ENCODE measurements around the gene ARRDC1. TPM values are rescaled to one million over a fixed set of nuclear protein-coding genes. Genes with fewer than 3 reads are reported as not detected.

The ARRDC1 gene
- total and polyA plus RNA-seq, 9 of the 15 experiments (the other 6 are each of a cell fraction or from before 2014, with no cell fraction given), result 0.21 to 45.3 (median 18.6) TPM

DNA sequence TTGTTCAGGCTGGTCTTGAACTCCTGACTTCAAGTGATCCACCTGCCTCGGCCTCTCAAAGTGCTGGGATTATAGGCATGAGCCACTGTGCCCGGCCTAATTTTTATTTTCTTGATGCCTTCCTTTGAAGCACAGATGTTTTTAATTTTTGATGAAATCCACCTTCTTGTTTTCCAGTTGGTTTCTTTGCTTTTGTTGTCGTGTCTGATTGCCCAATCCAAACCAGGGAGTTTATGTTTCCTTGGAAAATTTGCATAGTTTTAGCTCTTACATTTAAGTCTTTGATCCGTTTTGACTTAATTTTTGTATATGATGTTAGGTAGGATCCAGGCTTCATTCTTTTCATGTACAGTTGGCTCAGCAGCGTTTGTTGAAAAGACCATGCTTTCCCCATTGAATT is 28.5 kb downstream of the ARRDC1 start:
- intact Hi-C loops (cut with micrococcal nuclease) (no loop called here), in situ Hi-C loops (cut with MboI) (no loop called here)
- H3K27me3 ChIP-seq (ENCODE audit: control insufficient read depth in 2 of 2, insufficient read depth in 2 of 2, low read length in 2 of 2), result no peaks in the 10 kb centered on the region
- TF ChIP-seq BCOR (IDR thresholded peaks at IDR 0.05) (no peak), CBX5 (IDR thresholded peaks at IDR 0.05; ENCODE audit: borderline replicate concordance, low read depth) (no peak), CEBPB (tag; IDR thresholded peaks at IDR 0.05) (0 out of 2 replicates have a peak, but pooled peaks have one; percentile 10), SMARCA4 (IDR thresholded peaks at IDR 0.05) (no peak), ZNF174 (CRISPR knock-in tag; IDR thresholded peaks at IDR 0.05) (no peak), POLR2B (IDR thresholded peaks at IDR 0.05; ENCODE audit: low read depth, partially characterized antibody) (no peak)
- WGBS (ENCODE audit: insufficient coverage, low coverage, missing lambda C conversion rate), result 64% methylated on average over 4 of the region's 5 CpGs
- H2AFZ ChIP-seq (ENCODE audit: low read depth, low read length), result no peak overlapping the region
- DNase-seq (ENCODE audit: extremely low read depth in 1 of 4, low spot score in 3 of 4) (no peak), ATAC-seq (no peak), FAIRE-seq (no peak)
- H3K9me1 ChIP-seq (ENCODE audit: control insufficient read depth, insufficient read depth, low read length), result no peaks in the 10 kb centered on the region
- no peaks in the 10 kb centered on the region for H3K9me3 ChIP-seq (replicated peaks; ENCODE audit: control insufficient read depth, insufficient read depth, low read depth, low read length)
- H3K4me3 ChIP-seq, result no peak overlapping the region
- H3K4me2 ChIP-seq (ENCODE audit: insufficient read depth, low read length), result no peak overlapping the region
- no peak overlapping the region for H3K9ac ChIP-seq (ENCODE audit: insufficient read depth in 1 of 2, low read depth in 2 of 2, low read length in 2 of 2)
- H3K27ac ChIP-seq (ENCODE audit: extremely low read depth, low read depth, low read length), result no peak overlapping the region
- ChIA-PET CTCF (ENCODE audit: low intra/inter-chr PET ratio) (no interaction called here), POLR2A (no interaction called here)
- peaks cover 8% of the 10 kb centered on the region; the same call in 2 of the 3 replicates for H3K36me3 ChIP-seq (ENCODE audit: control insufficient read depth, insufficient read depth, low read length)
- BruUV-seq (replicated peaks), result no TSS peak
- H3K4me1 ChIP-seq (replicated peaks in 1 of 2; ENCODE audit: control insufficient read depth in 2 of 2, insufficient read depth in 2 of 2, low read length in 2 of 2), result no peaks in the 10 kb centered on the region; a peak in 2 of 5 replicates
- H3K79me2 ChIP-seq (ENCODE audit: control insufficient read depth, insufficient read depth, low read length), result peaks cover 88% of the 10 kb centered on the region
- H4K20me1 ChIP-seq (replicated peaks; ENCODE audit: control insufficient read depth, insufficient read depth, low read length), result peaks cover 7% of the 10 kb centered on the region

DNA sequence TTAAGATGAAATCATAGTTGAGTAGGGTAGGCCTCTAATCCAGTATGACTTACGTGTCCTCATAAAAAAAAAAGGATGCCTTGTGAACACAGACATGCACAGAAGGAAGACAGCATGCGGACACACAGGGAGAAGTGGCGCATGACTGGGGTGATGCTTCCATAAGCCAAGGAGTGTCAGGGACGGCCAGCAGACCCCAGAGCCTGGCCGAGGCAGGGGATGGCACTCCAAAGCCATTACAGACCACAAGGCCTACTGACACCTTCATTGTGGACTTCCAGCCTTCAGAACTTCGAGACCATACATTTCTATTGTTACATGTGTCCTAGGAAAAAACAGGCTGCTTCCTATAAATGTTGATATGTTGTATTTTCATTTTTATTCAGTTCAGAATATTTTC is 33.2 kb downstream of the ARRDC1 start:
- intact Hi-C loops (cut with micrococcal nuclease), result no loop called here
- no peaks in the 10 kb centered on the region for H3K27me3 ChIP-seq (ENCODE audit: control insufficient read depth in 2 of 2, insufficient read depth in 2 of 2, low read length in 2 of 2)
- H3K9me3 ChIP-seq (replicated peaks; ENCODE audit: control insufficient read depth, insufficient read depth, low read depth, low read length), result no peaks in the 10 kb centered on the region
- H3K9ac ChIP-seq (ENCODE audit: insufficient read depth in 1 of 2, low read depth in 2 of 2, low read length in 2 of 2), result peak overlapping the region in 1 of 2 experiments; percentile 72; a peak in 1 of 4 replicates
- H3K4me1 ChIP-seq (replicated peaks in 1 of 2; ENCODE audit: control insufficient read depth in 2 of 2, insufficient read depth in 2 of 2, low read length in 2 of 2), result no peaks in the 10 kb centered on the region; a peak in 2 of 5 replicates
- no peak overlapping the region for H3K4me2 ChIP-seq (ENCODE audit: insufficient read depth, low read length)
- no peaks in the 10 kb centered on the region for H3K9me1 ChIP-seq (ENCODE audit: control insufficient read depth, insufficient read depth, low read length)
- no TSS peak for BruUV-seq (replicated peaks)
- ATAC-seq (no peak), DNase-seq (ENCODE audit: extremely low read depth in 1 of 4, low spot score in 3 of 4) (no peak), FAIRE-seq (no peak)
- H4K20me1 ChIP-seq (replicated peaks; ENCODE audit: control insufficient read depth, insufficient read depth, low read length), result no peaks in the 10 kb centered on the region; the same call in none of the 2 replicates
- POLR2A ChIA-PET, result no interaction called here
- no peak overlapping the region; the same call in 2 of the 3 replicates for H3K27ac ChIP-seq (ENCODE audit: extremely low read depth, low read depth, low read length)
- TF ChIP-seq, protein P1, sequence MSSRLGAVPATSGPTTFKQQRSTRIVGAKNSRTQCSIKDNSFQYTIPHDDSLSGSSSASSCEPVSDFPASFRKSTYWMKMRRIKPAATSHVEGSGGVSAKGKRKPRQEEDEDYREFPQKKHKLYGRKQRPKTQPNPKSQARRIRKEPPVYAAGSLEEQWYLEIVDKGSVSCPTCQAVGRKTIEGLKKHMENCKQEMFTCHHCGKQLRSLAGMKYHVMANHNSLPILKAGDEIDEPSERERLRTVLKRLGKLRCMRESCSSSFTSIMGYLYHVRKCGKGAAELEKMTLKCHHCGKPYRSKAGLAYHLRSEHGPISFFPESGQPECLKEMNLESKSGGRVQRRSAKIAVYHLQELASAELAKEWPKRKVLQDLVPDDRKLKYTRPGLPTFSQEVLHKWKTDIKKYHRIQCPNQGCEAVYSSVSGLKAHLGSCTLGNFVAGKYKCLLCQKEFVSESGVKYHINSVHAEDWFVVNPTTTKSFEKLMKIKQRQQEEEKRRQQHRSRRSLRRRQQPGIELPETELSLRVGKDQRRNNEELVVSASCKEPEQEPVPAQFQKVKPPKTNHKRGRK (tag; IDR thresholded peaks at IDR 0.05), result no peak
- no peak for TF ChIP-seq ZNF445 (CRISPR knock-in tag; IDR thresholded peaks at IDR 0.05; ENCODE audit: low read depth)
- 96% methylated on average over 6 of the region's 6 CpGs for WGBS (ENCODE audit: insufficient coverage, low coverage, missing lambda C conversion rate)
- H3K79me2 ChIP-seq (ENCODE audit: control insufficient read depth, insufficient read depth, low read length), result peaks cover 87% of the 10 kb centered on the region
- CTCF ChIA-PET (ENCODE audit: low intra/inter-chr PET ratio), result no interaction called here
- H3K36me3 ChIP-seq (ENCODE audit: control insufficient read depth, insufficient read depth, low read length), result peaks cover 16% of the 10 kb centered on the region; the same call in 2 of the 3 replicates
- H2AFZ ChIP-seq (ENCODE audit: low read depth, low read length), result no peak overlapping the region
- no peak overlapping the region for H3K4me3 ChIP-seq
- in situ Hi-C loops (cut with MboI), result no loop called here

All from K562 (cell line).